ENCODE data around the gene CTDNEP1.
A peak's percentile ranks its signal among the peaks of the same experiment; 100 is the strongest.

GRCh38 chr17:7239091-7240027 lies 12.2 kb downstream of the CTDNEP1 start, which contains the start of gene PHF23:
- TF ChIP-seq CTCF (IDR thresholded peaks at IDR 0.05), result peak in 3 of 5 experiments; percentile 8 to 66 (median 60)
- TF ChIP-seq POLR2A (IDR thresholded peaks at IDR 0.05), result peak in 1 of 2 donors; percentile 67
- peak; percentile 89 to 96 for TF ChIP-seq EP300 (IDR thresholded peaks at IDR 0.05)
